ENCODE data around the gene EIF3I.

The EIF3I gene

GRCh38 chr1:32224285-32224684 lies 2.1 kb downstream of the EIF3I start:
- no peak for TF ChIP-seq TAF1 (IDR thresholded peaks at IDR 0.05; ENCODE audit: low read depth)
- no peak for TF ChIP-seq EGR1 (IDR thresholded peaks at IDR 0.05)
- TF ChIP-seq NFIC (IDR thresholded peaks at IDR 0.05), result no peak
- TF ChIP-seq MAX (IDR thresholded peaks at IDR 0.05), result no peak
- TF ChIP-seq USF1 (IDR thresholded peaks at IDR 0.05), result no peak
- no peak for TF ChIP-seq ZBTB7A (IDR thresholded peaks at IDR 0.05; ENCODE audit: low read depth)
- no peak for TF ChIP-seq FOXM1 (IDR thresholded peaks at IDR 0.05; ENCODE audit: borderline replicate concordance, low read depth)
- no peak for TF ChIP-seq CREB1 (IDR thresholded peaks at IDR 0.05; ENCODE audit: low read depth)
- TF ChIP-seq REST (IDR thresholded peaks at IDR 0.05; ENCODE audit: low read depth), result no peak
- TF ChIP-seq CEBPB (IDR thresholded peaks at IDR 0.05), result no peak
- TF ChIP-seq RAD21 (IDR thresholded peaks at IDR 0.05; ENCODE audit: low read depth), result no peak
- no peak for TF ChIP-seq TEAD4 (IDR thresholded peaks at IDR 0.05)
- no peak for TF ChIP-seq EP300 (IDR thresholded peaks at IDR 0.05; ENCODE audit: borderline replicate concordance)
- TF ChIP-seq TCF12 (IDR thresholded peaks at IDR 0.05; ENCODE audit: low read depth), result no peak
- TF ChIP-seq YY1 (IDR thresholded peaks at IDR 0.05; ENCODE audit: low read depth), result no peak

- TF ChIP-seq MAX (IDR thresholded peaks at IDR 0.05), result no peak
- no peak for TF ChIP-seq RAD21 (IDR thresholded peaks at IDR 0.05; ENCODE audit: low read depth)
- TF ChIP-seq USF1 (IDR thresholded peaks at IDR 0.05), result no peak
- no peak for TF ChIP-seq ZBTB7A (IDR thresholded peaks at IDR 0.05; ENCODE audit: low read depth)
- no peak for TF ChIP-seq EP300 (IDR thresholded peaks at IDR 0.05; ENCODE audit: borderline replicate concordance)
Observed at GRCh38 chr1:32228771-32229170, 6.6 kb downstream of the EIF3I start.

- TF ChIP-seq EP300 (IDR thresholded peaks at IDR 0.05; ENCODE audit: borderline replicate concordance), result no peak
- no peak for TF ChIP-seq USF1 (IDR thresholded peaks at IDR 0.05)
- TF ChIP-seq TCF12 (IDR thresholded peaks at IDR 0.05; ENCODE audit: low read depth), result no peak
- no peak for TF ChIP-seq MAX (IDR thresholded peaks at IDR 0.05)
Observed at GRCh38 chr1:32231843-32232432, 9.7 kb downstream of the EIF3I start.

GRCh38 chr1:32232558-32233304 lies 10.5 kb downstream of the EIF3I start:
- no peak for TF ChIP-seq RAD21 (IDR thresholded peaks at IDR 0.05; ENCODE audit: low read depth)
- TF ChIP-seq TAF1 (IDR thresholded peaks at IDR 0.05; ENCODE audit: low read depth), result no peak
- TF ChIP-seq YY1 (IDR thresholded peaks at IDR 0.05; ENCODE audit: low read depth), result no peak
- no peak for TF ChIP-seq NFIC (IDR thresholded peaks at IDR 0.05)
- TF ChIP-seq REST (IDR thresholded peaks at IDR 0.05; ENCODE audit: low read depth), result no peak
- no peak for TF ChIP-seq CREB1 (IDR thresholded peaks at IDR 0.05; ENCODE audit: low read depth)

- TF ChIP-seq TEAD4 (IDR thresholded peaks at IDR 0.05), result no peak
- TF ChIP-seq TAF1 (IDR thresholded peaks at IDR 0.05; ENCODE audit: low read depth), result no peak
- no peak for TF ChIP-seq ZBTB7A (IDR thresholded peaks at IDR 0.05; ENCODE audit: low read depth)
- no peak for TF ChIP-seq USF1 (IDR thresholded peaks at IDR 0.05)
- no peak for TF ChIP-seq CEBPB (IDR thresholded peaks at IDR 0.05)
- TF ChIP-seq NFIC (IDR thresholded peaks at IDR 0.05), result no peak
- TF ChIP-seq EGR1 (IDR thresholded peaks at IDR 0.05), result no peak
- TF ChIP-seq TCF12 (IDR thresholded peaks at IDR 0.05; ENCODE audit: low read depth), result no peak
- TF ChIP-seq RAD21 (IDR thresholded peaks at IDR 0.05; ENCODE audit: low read depth), result no peak
- TF ChIP-seq EP300 (IDR thresholded peaks at IDR 0.05; ENCODE audit: borderline replicate concordance), result no peak
- no peak for TF ChIP-seq CREB1 (IDR thresholded peaks at IDR 0.05; ENCODE audit: low read depth)
- TF ChIP-seq MAX (IDR thresholded peaks at IDR 0.05), result no peak
- no peak for TF ChIP-seq YY1 (IDR thresholded peaks at IDR 0.05; ENCODE audit: low read depth)
- TF ChIP-seq FOXM1 (IDR thresholded peaks at IDR 0.05; ENCODE audit: borderline replicate concordance, low read depth), result no peak
- no peak for TF ChIP-seq REST (IDR thresholded peaks at IDR 0.05; ENCODE audit: low read depth)
Observed at GRCh38 chr1:32234792-32235191, 12.6 kb downstream of the EIF3I start.
